Measurements from ENCODE around the gene F5. TPM values are rescaled to one million over a fixed set of nuclear protein-coding genes. Genes with fewer than 3 reads are reported as not detected.
"Not testable (repeated sequence)": the region's sequence is repeated elsewhere in the genome, so short reads cannot be mapped to it uniquely, and the experiment has no call there.

F5 gene
- total and polyA plus RNA-seq, 4 experiments from 2014 or later = 1.4 to 6.1 (median 4.1) TPM

DNA sequence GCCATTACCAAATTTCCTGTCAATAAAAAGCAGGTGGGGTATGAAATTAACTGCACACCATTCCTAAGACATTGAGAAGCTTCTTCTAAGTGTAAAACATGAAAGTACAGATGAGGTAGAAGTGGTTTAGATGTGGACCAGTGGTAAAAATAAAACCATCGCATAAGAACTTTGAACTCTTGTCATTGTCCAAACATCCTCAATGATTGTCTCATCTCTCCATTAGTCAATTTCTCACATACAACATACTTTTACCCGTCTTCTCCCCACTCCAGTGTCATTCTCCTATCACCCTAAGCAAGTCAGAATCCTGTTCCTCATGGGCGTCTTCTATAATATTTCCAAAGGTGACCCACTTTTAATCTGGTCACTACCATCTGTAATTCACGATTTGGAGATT, 76.2 kb downstream of the F5 start:
- POLR2A ChIA-PET (ENCODE audit: partially characterized antibody) = no interaction called here
- H3K27ac ChIP-seq (ENCODE audit: low read depth, low read length) = no peak overlapping the region
- CTCF ChIA-PET (ENCODE audit: partially characterized antibody) = no interaction called here
- no peak overlapping the region for H3K4me3 Mint-ChIP-seq
- no peaks in the 10 kb centered on the region for H3K36me3 Mint-ChIP-seq
- no peaks in the 10 kb centered on the region for H3K27me3 ChIP-seq (ENCODE audit: insufficient read depth, low read length)
- no peak overlapping the region for H3K27ac Mint-ChIP-seq
- no peaks in the 10 kb centered on the region for H3K36me3 ChIP-seq (ENCODE audit: insufficient read depth, low read length)
- no peak for DNase-seq
- no peaks in the 10 kb centered on the region for H3K9me3 ChIP-seq (ENCODE audit: control insufficient read depth in 1 of 2, low read length in 2 of 2)
- no peaks in the 10 kb centered on the region for H3K27me3 Mint-ChIP-seq
- H3K4me3 ChIP-seq (ENCODE audit: low read length in 2 of 2) = no peak overlapping the region
- intact Hi-C loops (cut with micrococcal nuclease) = no loop called here
- peaks cover 12 to 24% (median 22%) of the 10 kb centered on the region in 4 donors for H3K4me1 Mint-ChIP-seq
- no peaks in the 10 kb centered on the region for H3K9me3 Mint-ChIP-seq
- peaks cover 10% of the 10 kb centered on the region for H3K4me1 ChIP-seq (ENCODE audit: insufficient read depth, low read length)

DNA sequence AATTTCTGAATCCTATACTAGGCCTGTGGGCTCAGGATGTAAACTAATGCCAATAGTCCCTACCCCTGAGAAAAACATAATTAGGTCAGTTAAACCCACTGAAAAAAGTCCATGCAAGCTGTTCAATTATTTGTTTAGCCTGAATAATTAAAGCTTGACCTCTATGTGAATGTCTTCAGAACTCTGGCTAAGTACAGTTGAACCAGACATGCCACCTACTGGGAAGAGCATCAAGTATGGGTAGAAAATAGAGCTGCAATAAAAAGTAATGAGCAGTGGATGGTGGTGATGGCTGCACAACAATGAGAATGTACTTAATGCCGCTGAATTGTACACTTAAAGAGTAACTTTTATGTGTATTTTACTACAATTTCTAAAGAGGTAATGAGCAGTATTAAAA, 76.9 kb downstream of the F5 start:
- Histone ChIP-seq H3K9me3 (ENCODE audit: control insufficient read depth in 1 of 2, low read length in 2 of 2) (no peaks in the 10 kb centered on the region), H3K27me3 (ENCODE audit: insufficient read depth, low read length) (no peaks in the 10 kb centered on the region), H3K27ac (ENCODE audit: low read depth, low read length) (no peak overlapping the region), H3K4me1 (ENCODE audit: insufficient read depth, low read length) (peaks cover 10% of the 10 kb centered on the region), H3K4me3 (ENCODE audit: low read length in 2 of 2) (no peak overlapping the region), H3K36me3 (ENCODE audit: insufficient read depth, low read length) (no peaks in the 10 kb centered on the region)
- Mint-ChIP-seq H3K4me3 (no peak overlapping the region), H3K9me3 (no peaks in the 10 kb centered on the region), H3K36me3 (no peaks in the 10 kb centered on the region), H3K4me1 (peaks cover 12 to 24% (median 22%) of the 10 kb centered on the region in 4 donors), H3K27ac (no peak overlapping the region), H3K27me3 (no peaks in the 10 kb centered on the region)
- no peak for DNase-seq
- CTCF ChIA-PET (ENCODE audit: partially characterized antibody) = no interaction called here
- POLR2A ChIA-PET (ENCODE audit: partially characterized antibody) = no interaction called here
- intact Hi-C loops (cut with micrococcal nuclease) = no loop called here

DNA sequence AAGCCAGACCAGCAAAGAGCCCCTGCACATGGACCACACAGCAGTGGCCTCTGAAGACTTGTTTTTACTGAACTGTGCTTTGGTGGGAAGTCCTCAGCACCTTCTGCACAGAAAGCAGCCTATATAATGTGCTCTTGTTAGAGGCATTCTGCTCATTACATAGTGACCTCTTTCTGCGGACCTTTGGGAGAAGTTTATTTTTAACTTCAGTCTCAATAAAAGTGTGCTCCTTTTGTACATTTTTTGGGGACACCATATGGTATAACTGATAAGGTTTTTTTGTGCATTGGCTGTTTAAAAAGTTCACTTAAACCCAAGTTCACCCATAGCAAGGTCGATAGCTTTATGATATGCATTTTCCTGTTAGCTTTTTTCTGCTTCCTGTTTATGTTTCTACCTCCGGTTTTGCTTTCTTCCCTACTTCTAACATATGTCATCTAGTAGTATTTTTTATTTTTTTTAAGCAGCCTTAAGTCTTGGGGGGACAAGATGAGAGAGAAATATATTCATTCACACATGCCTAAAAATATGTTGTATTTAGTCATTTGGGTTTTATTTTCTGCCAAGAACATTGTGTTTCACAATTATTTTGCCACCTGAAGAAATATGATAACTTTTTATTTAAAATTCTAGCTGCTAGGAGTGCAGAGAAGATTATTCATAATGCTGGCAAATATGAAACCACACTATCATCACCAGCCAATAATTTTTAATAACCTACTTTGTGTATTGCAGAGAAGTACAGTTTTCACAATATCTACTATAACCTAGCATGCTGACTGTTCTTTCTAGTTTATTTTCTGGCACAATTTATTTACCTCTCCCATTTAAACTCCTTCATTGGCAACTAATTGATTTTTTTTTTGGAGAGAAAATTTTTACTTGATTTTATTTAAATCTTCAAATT, 77.6 kb downstream of the F5 start:
- no peak for DNase-seq
- CTCF ChIA-PET (ENCODE audit: partially characterized antibody) = no interaction called here
- POLR2A ChIA-PET (ENCODE audit: partially characterized antibody) = interaction anchor here (0.9 to 1.0 kb wide), 2 partner anchors 23 to 285 kb away, joined by 3 read pairs; partner anchors contain the start of gene SLC19A2

DNA sequence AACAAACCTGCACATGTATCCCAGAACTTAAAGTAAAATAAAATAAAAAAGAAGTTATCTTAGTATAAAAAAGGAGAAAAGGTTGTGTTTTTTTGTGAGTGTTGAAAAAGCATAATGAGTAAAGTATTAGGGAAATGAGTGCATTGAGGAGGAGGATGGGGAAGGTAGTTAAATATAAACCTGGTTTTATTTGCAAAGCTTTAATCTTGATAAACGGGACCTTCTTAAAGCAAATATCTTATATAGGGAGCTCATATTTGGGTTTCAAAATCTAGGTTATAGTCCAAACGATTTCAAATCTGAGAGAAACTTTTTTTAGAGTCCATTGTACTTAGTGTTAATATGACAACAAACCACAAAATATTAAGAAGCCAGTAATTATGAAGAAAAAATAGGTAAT, 78.9 kb downstream of the F5 start:
- peaks cover 12 to 24% (median 22%) of the 10 kb centered on the region in 4 donors for H3K4me1 Mint-ChIP-seq
- Histone ChIP-seq H3K27me3 (ENCODE audit: insufficient read depth, low read length) (no peaks in the 10 kb centered on the region), H3K27ac (ENCODE audit: low read depth, low read length) (no peak overlapping the region), H3K36me3 (ENCODE audit: insufficient read depth, low read length) (no peaks in the 10 kb centered on the region), H3K4me3 (ENCODE audit: low read length in 2 of 2) (no peak overlapping the region), H3K4me1 (ENCODE audit: insufficient read depth, low read length) (peaks cover 10% of the 10 kb centered on the region), H3K9me3 (ENCODE audit: control insufficient read depth in 1 of 2, low read length in 2 of 2) (no peaks in the 10 kb centered on the region)
- CTCF ChIA-PET (ENCODE audit: partially characterized antibody) = interaction anchor here (1.2 kb wide), 1 partner anchor 38 kb away, joined by 3 read pairs; no protein-coding TSS in a partner anchor
- no peaks in the 10 kb centered on the region for H3K27me3 Mint-ChIP-seq
- H3K27ac Mint-ChIP-seq = no peak overlapping the region
- no peak for DNase-seq
- intact Hi-C loops (cut with micrococcal nuclease) = no loop called here
- POLR2A ChIA-PET (ENCODE audit: partially characterized antibody) = no interaction called here
- H3K9me3 Mint-ChIP-seq = no peaks in the 10 kb centered on the region
- no peaks in the 10 kb centered on the region for H3K36me3 Mint-ChIP-seq
- H3K4me3 Mint-ChIP-seq = no peak overlapping the region

More for the DNA sequence above, 77.6 kb downstream of the F5 start:
- H3K36me3 ChIP-seq (ENCODE audit: insufficient read depth, low read length) = no peaks in the 10 kb centered on the region
- Mint-ChIP-seq H3K36me3 (no peaks in the 10 kb centered on the region), H3K27me3 (no peaks in the 10 kb centered on the region), H3K4me1 (peaks cover 12 to 24% (median 22%) of the 10 kb centered on the region in 4 donors), H3K4me3 (peak overlapping the region; percentile 34 to 77 (median 49)), H3K9me3 (no peaks in the 10 kb centered on the region), H3K27ac (peak overlapping the region in 6 of 7 donors; percentile 6 to 77 (median 44))
- H3K4me3 ChIP-seq (ENCODE audit: low read length in 2 of 2) = no peak overlapping the region
- intact Hi-C loops (cut with micrococcal nuclease) = no loop called here
- H3K27ac ChIP-seq (ENCODE audit: low read depth, low read length) = no peak overlapping the region
- no peaks in the 10 kb centered on the region for H3K27me3 ChIP-seq (ENCODE audit: insufficient read depth, low read length)
- H3K4me1 ChIP-seq (ENCODE audit: insufficient read depth, low read length) = peaks cover 10% of the 10 kb centered on the region
- H3K9me3 ChIP-seq (ENCODE audit: control insufficient read depth in 1 of 2, low read length in 2 of 2) = no peaks in the 10 kb centered on the region

DNA sequence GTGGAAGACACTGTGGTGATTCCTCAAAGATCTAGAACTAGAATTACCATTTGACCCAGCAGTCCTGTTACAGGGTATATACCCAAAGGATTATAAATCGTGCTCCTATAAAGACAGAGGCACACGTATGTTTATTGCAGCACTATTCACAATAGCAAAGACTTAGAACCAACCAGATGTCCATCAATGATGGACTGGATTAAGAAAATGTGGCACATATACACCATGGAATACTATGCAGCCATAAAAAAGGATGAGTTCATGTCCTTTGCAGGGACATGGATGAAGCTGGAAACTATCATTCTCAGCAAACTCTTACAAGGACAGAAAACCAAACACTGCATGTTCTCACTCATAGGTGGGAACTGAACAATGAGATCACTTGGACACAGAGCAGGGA, 82.7 kb downstream of the F5 start:
- H3K36me3 Mint-ChIP-seq; H3K27me3 ChIP-seq (ENCODE audit: insufficient read depth, low read length); H3K9me3 ChIP-seq (ENCODE audit: control insufficient read depth in 1 of 2, low read length in 2 of 2); DNase-seq; H3K36me3 ChIP-seq (ENCODE audit: insufficient read depth, low read length); H3K27me3 Mint-ChIP-seq; H3K27ac Mint-ChIP-seq; H3K4me3 ChIP-seq (ENCODE audit: low read length in 2 of 2); H3K9me3 Mint-ChIP-seq; H3K4me1 ChIP-seq (ENCODE audit: insufficient read depth, low read length); POLR2A ChIA-PET (ENCODE audit: partially characterized antibody); H3K4me3 Mint-ChIP-seq; H3K27ac ChIP-seq (ENCODE audit: low read depth, low read length); intact Hi-C loops (cut with micrococcal nuclease); CTCF ChIA-PET (ENCODE audit: partially characterized antibody): not testable (repeated sequence)
- peaks cover 9 to 21% (median 13%) of the 10 kb centered on the region in 4 donors for H3K4me1 Mint-ChIP-seq

DNA sequence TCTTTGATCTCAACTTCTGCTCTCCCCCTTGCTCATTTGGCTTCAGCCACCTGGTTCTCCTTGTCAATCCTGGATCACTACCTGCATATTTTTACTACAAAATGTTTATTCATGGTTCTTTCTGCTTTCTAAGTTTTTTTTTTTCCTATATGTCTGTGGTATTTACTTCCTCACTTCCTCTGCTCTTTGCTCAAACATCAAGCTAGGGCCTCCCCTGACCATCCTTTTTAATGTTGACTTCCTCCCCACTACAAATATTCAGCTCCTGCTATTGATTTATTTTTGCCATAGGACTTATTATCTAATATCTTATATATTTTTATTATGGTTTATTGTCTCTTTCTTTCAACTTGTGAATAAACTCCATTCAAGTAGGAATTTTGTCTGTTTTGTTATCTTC, 86.5 kb downstream of the F5 start:
- peaks cover 1 to 16% of the 10 kb centered on the region in 2 donors for H3K27me3 Mint-ChIP-seq
- ChIA-PET CTCF (ENCODE audit: partially characterized antibody) (no interaction called here), POLR2A (ENCODE audit: partially characterized antibody) (no interaction called here)
- H3K4me1 Mint-ChIP-seq = no peaks in the 10 kb centered on the region
- Histone ChIP-seq H3K27ac (ENCODE audit: low read depth, low read length) (no peak overlapping the region), H3K36me3 (ENCODE audit: insufficient read depth, low read length) (no peaks in the 10 kb centered on the region), H3K4me1 (ENCODE audit: insufficient read depth, low read length) (no peaks in the 10 kb centered on the region), H3K4me3 (ENCODE audit: low read length in 2 of 2) (no peak overlapping the region), H3K9me3 (ENCODE audit: control insufficient read depth in 1 of 2, low read length in 2 of 2) (no peaks in the 10 kb centered on the region), H3K27me3 (ENCODE audit: insufficient read depth, low read length) (no peaks in the 10 kb centered on the region)
- H3K9me3 Mint-ChIP-seq = peaks cover 0 to 1% (median 0%) of the 10 kb centered on the region in 8 donors
- H3K36me3 Mint-ChIP-seq = peaks cover 0 to 4% of the 10 kb centered on the region in 2 donors
- no peak overlapping the region for H3K4me3 Mint-ChIP-seq
- intact Hi-C loops (cut with micrococcal nuclease) = no loop called here
- no peak for DNase-seq
- no peak overlapping the region for H3K27ac Mint-ChIP-seq

DNA sequence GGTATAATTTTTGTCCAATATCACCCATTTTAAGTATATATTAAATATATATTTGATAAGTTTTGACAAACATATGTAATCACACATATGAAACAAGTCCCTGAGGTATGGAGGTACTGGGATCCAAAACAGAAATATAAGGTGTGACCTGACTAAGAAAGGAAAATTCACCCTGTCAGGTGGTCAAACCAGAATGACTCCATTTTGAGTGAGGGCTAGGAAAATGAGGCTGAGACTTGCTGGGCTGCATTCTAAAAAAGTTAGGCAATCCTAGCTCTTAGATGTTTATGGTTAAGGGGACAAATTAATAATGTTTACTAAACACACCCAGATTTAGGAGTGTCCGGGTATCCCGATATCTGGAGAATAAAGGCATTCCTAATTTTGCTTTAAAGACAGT, 89.0 kb downstream of the F5 start:
- ChIA-PET CTCF (ENCODE audit: partially characterized antibody) (interaction anchor here (1.0 to 2.7 kb wide), 2 partner anchors 11 to 105 kb away, joined by 3 to 8 read pairs; partner anchors contain the start of gene SLC19A2), POLR2A (ENCODE audit: partially characterized antibody) (no interaction called here)
- Histone ChIP-seq H3K36me3 (ENCODE audit: insufficient read depth, low read length) (no peaks in the 10 kb centered on the region), H3K4me3 (ENCODE audit: low read length in 2 of 2) (no peak overlapping the region), H3K27ac (ENCODE audit: low read depth, low read length) (no peak overlapping the region), H3K4me1 (ENCODE audit: insufficient read depth, low read length) (no peaks in the 10 kb centered on the region), H3K9me3 (ENCODE audit: control insufficient read depth in 1 of 2, low read length in 2 of 2) (no peaks in the 10 kb centered on the region), H3K27me3 (ENCODE audit: insufficient read depth, low read length) (no peaks in the 10 kb centered on the region)
- Mint-ChIP-seq H3K27ac (no peak overlapping the region), H3K36me3 (peaks cover 0 to 4% of the 10 kb centered on the region in 2 donors), H3K9me3 (peaks cover 0 to 1% (median 0%) of the 10 kb centered on the region in 8 donors), H3K27me3 (peaks cover 1 to 18% of the 10 kb centered on the region in 2 donors), H3K4me3 (no peak overlapping the region), H3K4me1 (no peaks in the 10 kb centered on the region)
- no peak for DNase-seq
- intact Hi-C loops (cut with micrococcal nuclease) = no loop called here

Data from CD4-positive, alpha-beta memory T cell (primary cell).